ENCODE data around the gene FBXO31. TPM values are rescaled to one million over a fixed set of nuclear protein-coding genes. Genes with fewer than 3 reads are reported as not detected.
"Not testable (repeated sequence)": the region's sequence is repeated elsewhere in the genome, so short reads cannot be mapped to it uniquely, and the experiment has no call there.

The FBXO31 gene
- total RNA-seq, 1 donor from 2014 or later = 30.6 TPM

- peaks cover 42% of the 10 kb centered on the region for H3K4me1 Mint-ChIP-seq (ENCODE audit: low read depth)
- peak overlapping the region; percentile 92 for H3K27ac Mint-ChIP-seq (ENCODE audit: unreplicated experiment)
- H3K4me3 Mint-ChIP-seq (ENCODE audit: unreplicated experiment) = peak overlapping the region; percentile 79
- DNase-seq (ENCODE audit: low spot score) = no peak
- TF ChIP-seq CTCF (IDR thresholded peaks at IDR 0.05) = no peak
- no peaks in the 10 kb centered on the region for H3K27me3 Mint-ChIP-seq (ENCODE audit: low read depth)
- H3K9me3 Mint-ChIP-seq (ENCODE audit: low read depth) = no peaks in the 10 kb centered on the region
- no peaks in the 10 kb centered on the region for H3K36me3 Mint-ChIP-seq (ENCODE audit: low read depth)
Observed at GRCh38 chr16:87380881-87381280, 2.7 kb downstream of the FBXO31 start.

GRCh38 chr16:87380403-87380802 is 3.2 kb downstream of the FBXO31 start:
- Mint-ChIP-seq H3K4me1 (ENCODE audit: low read depth) (peaks cover 47% of the 10 kb centered on the region), H3K27ac (ENCODE audit: unreplicated experiment) (peak overlapping the region; percentile 92), H3K36me3 (ENCODE audit: low read depth) (no peaks in the 10 kb centered on the region), H3K4me3 (ENCODE audit: unreplicated experiment) (peak overlapping the region; percentile 79), H3K27me3 (ENCODE audit: low read depth) (no peaks in the 10 kb centered on the region), H3K9me3 (ENCODE audit: low read depth) (no peaks in the 10 kb centered on the region)
- peak; percentile 50 for DNase-seq (ENCODE audit: low spot score)
- TF ChIP-seq CTCF (IDR thresholded peaks at IDR 0.05) = no peak

DNA sequence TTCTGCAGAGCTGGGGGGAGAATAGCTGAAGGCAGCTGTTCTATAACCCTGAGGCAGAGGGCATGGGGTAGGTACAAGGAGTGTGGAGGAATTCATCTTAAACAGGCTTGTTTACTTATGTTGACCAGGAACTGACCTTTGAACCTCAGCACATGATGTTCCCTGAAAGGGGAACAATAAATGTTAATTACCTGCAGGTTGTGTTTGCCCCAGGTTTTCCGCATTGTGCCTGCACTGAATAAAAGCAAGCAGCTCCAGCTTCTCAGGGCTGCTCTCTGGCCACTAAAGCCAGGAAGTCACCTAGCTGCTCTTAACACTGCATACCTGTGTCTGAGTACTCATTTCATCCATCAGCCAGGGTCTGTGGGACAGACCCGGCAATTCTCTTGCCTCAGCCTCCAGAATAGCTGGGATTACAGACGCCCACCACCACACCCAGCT is 4.2 kb downstream of the FBXO31 start:
- not testable (repeated sequence) for H3K9me3 Mint-ChIP-seq (ENCODE audit: low read depth); H3K4me3 Mint-ChIP-seq (ENCODE audit: unreplicated experiment); DNase-seq (ENCODE audit: low spot score); H3K27me3 Mint-ChIP-seq (ENCODE audit: low read depth); H3K36me3 Mint-ChIP-seq (ENCODE audit: low read depth); H3K27ac Mint-ChIP-seq (ENCODE audit: unreplicated experiment)
- peaks cover 43% of the 10 kb centered on the region for H3K4me1 Mint-ChIP-seq (ENCODE audit: low read depth)

DNA sequence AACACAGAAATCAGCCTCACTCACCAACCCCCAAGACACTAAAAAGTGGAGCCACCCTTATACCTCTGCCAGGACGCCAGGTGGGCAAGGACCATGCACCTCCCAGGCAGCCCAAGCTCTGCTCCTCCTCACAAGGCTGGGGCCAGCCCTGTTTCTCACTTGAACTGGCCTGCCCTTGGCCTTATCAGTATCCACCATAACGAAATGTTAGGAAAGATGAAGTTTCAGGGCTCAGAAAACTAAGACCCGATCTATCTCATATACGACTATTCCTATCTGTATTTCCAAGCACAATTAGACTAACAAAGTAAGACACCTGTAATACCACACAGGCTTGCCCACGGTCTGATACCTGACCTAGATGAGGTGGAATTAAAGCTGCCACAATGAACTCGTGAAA is 6.9 kb downstream of the FBXO31 start:
- Mint-ChIP-seq H3K27ac (ENCODE audit: unreplicated experiment) (no peak overlapping the region), H3K36me3 (ENCODE audit: low read depth) (no peaks in the 10 kb centered on the region), H3K9me3 (ENCODE audit: low read depth) (no peaks in the 10 kb centered on the region), H3K4me3 (ENCODE audit: unreplicated experiment) (no peak overlapping the region), H3K4me1 (ENCODE audit: low read depth) (peaks cover 35% of the 10 kb centered on the region), H3K27me3 (ENCODE audit: low read depth) (no peaks in the 10 kb centered on the region)
- peak; percentile 35 for DNase-seq (ENCODE audit: low spot score)
- no peak for TF ChIP-seq CTCF (IDR thresholded peaks at IDR 0.05)

DNA sequence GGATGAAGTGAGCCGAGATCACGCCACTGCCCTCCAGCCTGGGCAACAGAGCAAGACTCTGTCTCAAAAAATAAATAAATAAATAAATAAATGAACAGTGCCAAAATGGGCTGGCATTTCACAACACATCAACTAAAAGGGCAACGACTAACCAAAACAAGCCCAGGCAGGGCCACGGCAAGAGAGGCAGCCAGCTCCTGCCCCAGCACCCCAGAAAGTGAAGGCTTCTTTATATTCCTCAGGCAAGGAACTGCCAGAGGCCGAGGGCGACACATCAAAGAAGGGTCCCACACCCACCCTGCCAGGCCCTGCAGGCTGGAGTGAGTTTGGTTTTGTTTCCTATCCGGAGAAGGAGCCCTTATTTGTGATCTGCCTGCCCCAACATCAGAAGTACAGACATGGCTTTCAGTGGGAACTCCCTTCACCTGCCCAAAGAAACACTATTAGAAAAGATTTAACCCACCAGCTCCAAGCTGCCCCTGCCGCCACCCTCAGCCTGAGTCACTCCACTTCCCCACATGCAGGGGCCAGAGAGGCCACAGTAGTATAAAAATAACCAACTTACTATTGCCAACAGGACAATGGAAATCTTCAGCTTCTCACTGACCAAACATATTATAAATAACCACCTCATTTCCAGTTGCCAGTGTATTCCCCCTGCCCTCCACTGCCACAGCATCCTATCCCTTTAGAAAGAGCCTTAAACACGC is 8.0 kb downstream of the FBXO31 start:
- peak; percentile 42 for DNase-seq (ENCODE audit: low spot score)
- Mint-ChIP-seq H3K36me3 (ENCODE audit: low read depth) (no peaks in the 10 kb centered on the region), H3K4me1 (ENCODE audit: low read depth) (peaks cover 25% of the 10 kb centered on the region), H3K27ac (ENCODE audit: unreplicated experiment) (peak overlapping the region; percentile 86), H3K27me3 (ENCODE audit: low read depth) (no peaks in the 10 kb centered on the region), H3K4me3 (ENCODE audit: unreplicated experiment) (peak overlapping the region; percentile 14), H3K9me3 (ENCODE audit: low read depth) (no peaks in the 10 kb centered on the region)
- TF ChIP-seq CTCF (IDR thresholded peaks at IDR 0.05) = no peak

DNA sequence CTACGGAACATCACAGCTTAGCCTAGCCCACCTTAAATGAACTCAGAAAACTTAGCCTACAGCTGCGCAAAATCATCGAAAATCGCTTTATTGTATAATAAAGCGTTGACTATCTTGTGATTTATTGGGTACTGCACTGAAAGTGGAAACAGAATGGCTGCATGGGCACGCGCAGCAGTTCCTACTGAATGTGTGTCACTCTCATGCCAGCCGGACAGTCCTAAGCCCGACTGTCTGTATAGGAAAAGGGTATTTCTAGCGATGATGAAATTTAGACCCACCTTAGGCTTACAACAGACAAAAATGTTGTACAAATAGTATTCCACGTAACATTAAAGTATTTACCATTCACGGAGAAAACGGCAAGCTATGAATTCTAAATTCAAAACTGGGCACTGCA is 9.3 kb downstream of the FBXO31 start:
- no peaks in the 10 kb centered on the region for H3K9me3 Mint-ChIP-seq (ENCODE audit: low read depth)
- peak; percentile 33 for DNase-seq (ENCODE audit: low spot score)
- H3K27ac Mint-ChIP-seq (ENCODE audit: unreplicated experiment) = no peak overlapping the region
- H3K36me3 Mint-ChIP-seq (ENCODE audit: low read depth) = no peaks in the 10 kb centered on the region
- peaks cover 22% of the 10 kb centered on the region for H3K4me1 Mint-ChIP-seq (ENCODE audit: low read depth)
- H3K27me3 Mint-ChIP-seq (ENCODE audit: low read depth) = no peaks in the 10 kb centered on the region
- TF ChIP-seq CTCF (IDR thresholded peaks at IDR 0.05) = no peak
- no peak overlapping the region for H3K4me3 Mint-ChIP-seq (ENCODE audit: unreplicated experiment)
